GM18951 (cell line): ENCODE measurements around the gene UVRAG.
"Not testable (repeated sequence)": the region's sequence is repeated elsewhere in the genome, so short reads cannot be mapped to it uniquely, and the experiment has no call there.

Experiments used
- POLR2A ChIP-seq: IDR thresholded peaks from 4 replicates; pipeline ENCODE4 v1.6.1; 2011; ENCODE audit warnings: mild to moderate bottlenecking; ENCODE audit not compliant: insufficient read length, insufficient read depth; ENCODE audit errors: extremely low read depth
- in situ Hi-C: fragments of 300-500 bp; cut with MboI; formaldehyde crosslinking; loops from one replicate; pipeline ENCODE4 v1.12.0; 2022; ENCODE audit warnings: low sequenced_read_pairs, mixed read lengths, inconsistent platforms; ENCODE audit not compliant: unreplicated experiment

The UVRAG gene

GRCh38 chr11:75929706-75930105, 114.7 kb downstream of the UVRAG start:
- in situ Hi-C loops: no loop called here
- no peak for TF ChIP-seq POLR2A

GRCh38 chr11:75930534-75930933, 115.5 kb downstream of the UVRAG start:
- no peak for TF ChIP-seq POLR2A
- in situ Hi-C loops: no loop called here

GRCh38 chr11:75931124-75931523, 116.1 kb downstream of the UVRAG start:
- in situ Hi-C loops: no loop called here
- no peak for TF ChIP-seq POLR2A

- in situ Hi-C loops: not testable (repeated sequence)
These were observed 118.7 kb downstream of the UVRAG start for GRCh38 chr11:75933736-75934135.

- TF ChIP-seq POLR2A: no peak
- in situ Hi-C loops: no loop called here
These were observed 119.8 kb downstream of the UVRAG start for GRCh38 chr11:75934851-75935250.

- in situ Hi-C loops: no loop called here
These were observed 123.5 kb downstream of the UVRAG start for GRCh38 chr11:75938543-75938942.

GRCh38 chr11:75939516-75939915, 124.5 kb downstream of the UVRAG start:
- no peak for TF ChIP-seq POLR2A
- in situ Hi-C loops: no loop called here

More at GRCh38 chr11:75938543-75938942, 123.5 kb downstream of the UVRAG start:
- no peak for TF ChIP-seq POLR2A

- in situ Hi-C loops: no loop called here
- no peak for TF ChIP-seq POLR2A
These were observed 125.0 kb downstream of the UVRAG start for GRCh38 chr11:75939992-75940391.

GRCh38 chr11:75940911-75941310, 125.9 kb downstream of the UVRAG start:
- in situ Hi-C loops: no loop called here
- TF ChIP-seq POLR2A: no peak

GRCh38 chr11:75944515-75944914, 129.5 kb downstream of the UVRAG start:
- in situ Hi-C loops: no loop called here
- TF ChIP-seq POLR2A: no peak

GRCh38 chr11:75945446-75945845, 130.4 kb downstream of the UVRAG start:
- in situ Hi-C loops: no loop called here
- TF ChIP-seq POLR2A: no peak

GRCh38 chr11:75945947-75946346, 130.9 kb downstream of the UVRAG start:
- TF ChIP-seq POLR2A: no peak
- in situ Hi-C loops: no loop called here

GRCh38 chr11:75946531-75947530, 131.8 kb downstream of the UVRAG start:
- no peak for TF ChIP-seq POLR2A
- in situ Hi-C loops: no loop called here

GRCh38 chr11:75949023-75949672, 134.1 kb downstream of the UVRAG start:
- in situ Hi-C loops: no loop called here
- TF ChIP-seq POLR2A: no peak
